Activated effector memory CD4-positive, alpha-beta T cell treated with Interleukin-2 at 50 U/mL for 16 hours (primary cell): ENCODE measurements around the gene KCNC1.

Experiments
- DNase-seq: peaks from one replicate; pipeline ENCODE4 v3.0.0-alpha.2; 2020

KCNC1 gene

GRCh38 chr11:17775507-17776211, 41.1 kb downstream of the KCNC1 start:
- no peak for DNase-seq

GRCh38 chr11:17776212-17776875, 41.8 kb downstream of the KCNC1 start:
- DNase-seq: no peak

GRCh38 chr11:17777086-17777737, 42.6 kb downstream of the KCNC1 start:
- DNase-seq: no peak

GRCh38 chr11:17777738-17778091, 43.1 kb downstream of the KCNC1 start:
- no peak for DNase-seq

GRCh38 chr11:17778352-17778751, 43.8 kb downstream of the KCNC1 start:
- DNase-seq: no peak

GRCh38 chr11:17778956-17779860, 44.6 kb downstream of the KCNC1 start:
- no peak for DNase-seq

GRCh38 chr11:17779861-17780594, 45.4 kb downstream of the KCNC1 start:
- DNase-seq: no peak

GRCh38 chr11:17780668-17781067, 46.1 kb downstream of the KCNC1 start:
- no peak for DNase-seq

GRCh38 chr11:17781221-17781620, 46.6 kb downstream of the KCNC1 start:
- DNase-seq: no peak

GRCh38 chr11:17781626-17782025, 47.0 kb downstream of the KCNC1 start:
- DNase-seq: no peak

- no peak for DNase-seq
Measured at GRCh38 chr11:17782145-17782544, 47.6 kb downstream of the KCNC1 start.

GRCh38 chr11:17782603-17783337, 48.2 kb downstream of the KCNC1 start:
- no peak for DNase-seq

- no peak for DNase-seq
Measured at GRCh38 chr11:17783878-17784277, 49.3 kb downstream of the KCNC1 start.

GRCh38 chr11:17786824-17787525, 52.4 kb downstream of the KCNC1 start:
- DNase-seq: no peak

GRCh38 chr11:17788084-17788483, 53.5 kb downstream of the KCNC1 start:
- DNase-seq: no peak

GRCh38 chr11:17790453-17790852, 55.9 kb downstream of the KCNC1 start:
- DNase-seq: no peak

- DNase-seq: no peak
Measured at GRCh38 chr11:17791144-17791543, 56.6 kb downstream of the KCNC1 start.

- DNase-seq: no peak
Measured at GRCh38 chr11:17792161-17792560, 57.6 kb downstream of the KCNC1 start.

GRCh38 chr11:17793642-17794170, 59.1 kb downstream of the KCNC1 start:
- DNase-seq: no peak

- DNase-seq: no peak
Measured at GRCh38 chr11:17794981-17795380, 60.4 kb downstream of the KCNC1 start.

- DNase-seq: no peak
Measured at GRCh38 chr11:17796154-17796553, 61.6 kb downstream of the KCNC1 start.
